Endothelial cell (in vitro differentiated cells): ENCODE results near the gene GOLGA6L10. TPM values are rescaled to one million over a fixed set of nuclear protein-coding genes. Genes with fewer than 3 reads are reported as not detected.

Experiments used
- DNase-seq: peaks from one replicate; pipeline ENCODE4 v3.0.0; 2021; ENCODE audit warnings: low spot score
- H3K27ac Mint-ChIP-seq: one replicate; pipeline ENCODE4 v1.8.0; 2021; ENCODE audit warnings: mixed read lengths, inconsistent platforms; ENCODE audit not compliant: unreplicated experiment
- H3K27me3 Mint-ChIP-seq: one replicate; pipeline ENCODE4 v1.8.0; 2021; ENCODE audit warnings: mild to moderate bottlenecking, moderate library complexity, mixed read lengths, inconsistent platforms; ENCODE audit not compliant: unreplicated experiment
- H3K36me3 Mint-ChIP-seq: one replicate; pipeline ENCODE4 v1.8.0; 2021; ENCODE audit warnings: mild to moderate bottlenecking, low read depth, mixed read lengths, inconsistent platforms; ENCODE audit not compliant: unreplicated experiment
- H3K4me1 Mint-ChIP-seq: one replicate; pipeline ENCODE4 v1.8.0; 2021; ENCODE audit warnings: mild to moderate bottlenecking, mixed read lengths, inconsistent platforms; ENCODE audit not compliant: unreplicated experiment
- H3K4me3 Mint-ChIP-seq: one replicate; pipeline ENCODE4 v1.8.0; 2021; ENCODE audit warnings: mild to moderate bottlenecking, mixed read lengths, inconsistent platforms; ENCODE audit not compliant: unreplicated experiment
- H3K9me3 Mint-ChIP-seq: one replicate; pipeline ENCODE4 v1.8.0; 2021; ENCODE audit warnings: mixed read lengths, inconsistent platforms; ENCODE audit not compliant: unreplicated experiment
- CTCF ChIP-seq: fragments of 200-600 bp; sonication (generic); IDR thresholded peaks from one replicate; pipeline ENCODE4 v1.5.0; 2021; ENCODE audit warnings: antibody characterized with exemption; ENCODE audit not compliant: unreplicated experiment
- total RNA-seq: library from RNA; stranded (reverse); fragmentation: NEBNext Ultra II Directional; extraction: Animal tissue kit (Norgen Biotek cat#: 25700); gene quantifications from one replicate; pipeline ENCODE4 v1.2.1, GENCODE V29; 2021; ENCODE audit not compliant: unreplicated experiment

Gene GOLGA6L10
- total RNA-seq, 1 donor from 2014 or later = 0.28 TPM

- no peak for DNase-seq
- TF ChIP-seq CTCF = no peak
- Mint-ChIP-seq H3K9me3 (no peaks in the 10 kb centered on the region), H3K27me3 (peaks cover 6% of the 10 kb centered on the region), H3K4me3 (no peak overlapping the region), H3K36me3 (no peaks in the 10 kb centered on the region), H3K27ac (peak overlapping the region; percentile 8), H3K4me1 (peaks cover 2% of the 10 kb centered on the region)
These were observed 51.7 kb downstream of the GOLGA6L10 start for GRCh38 chr15:82297546-82297945.

GRCh38 chr15:82294061-82294690, 55.1 kb downstream of the GOLGA6L10 start:
- no peak for TF ChIP-seq CTCF
- Mint-ChIP-seq H3K27me3 (peaks cover 6% of the 10 kb centered on the region), H3K36me3 (no peaks in the 10 kb centered on the region), H3K27ac (no peak overlapping the region), H3K4me1 (no peaks in the 10 kb centered on the region), H3K9me3 (no peaks in the 10 kb centered on the region), H3K4me3 (no peak overlapping the region)
- no peak for DNase-seq

GRCh38 chr15:82292271-82292670, 57.0 kb downstream of the GOLGA6L10 start:
- TF ChIP-seq CTCF = no peak
- Mint-ChIP-seq H3K27me3 (peaks cover 3% of the 10 kb centered on the region), H3K9me3 (no peaks in the 10 kb centered on the region), H3K4me3 (no peak overlapping the region), H3K4me1 (no peaks in the 10 kb centered on the region), H3K36me3 (no peaks in the 10 kb centered on the region), H3K27ac (no peak overlapping the region)
- DNase-seq = no peak

Other genes with a start within 250 kb of the GOLGA6L10 start
- 19.3 TPM for gene EFL1, start 86.7 kb downstream of the GOLGA6L10 start, total RNA-seq
- 2.0 TPM for gene SAXO2, start 86.7 kb downstream of the GOLGA6L10 start, total RNA-seq
- 5.6 TPM for gene GOLGA6L9, start 80.3 kb upstream of the GOLGA6L10 start, total RNA-seq
- gene RPS17, start 191.0 kb upstream of the GOLGA6L10 start, total RNA-seq = 1,823 TPM